ENCODE measurements around the gene MRPL17.

The MRPL17 gene

GRCh38 chr11:6681949-6682348 lies 1.2 kb downstream of the MRPL17 start:
- DNase-seq, result no peak

DNA sequence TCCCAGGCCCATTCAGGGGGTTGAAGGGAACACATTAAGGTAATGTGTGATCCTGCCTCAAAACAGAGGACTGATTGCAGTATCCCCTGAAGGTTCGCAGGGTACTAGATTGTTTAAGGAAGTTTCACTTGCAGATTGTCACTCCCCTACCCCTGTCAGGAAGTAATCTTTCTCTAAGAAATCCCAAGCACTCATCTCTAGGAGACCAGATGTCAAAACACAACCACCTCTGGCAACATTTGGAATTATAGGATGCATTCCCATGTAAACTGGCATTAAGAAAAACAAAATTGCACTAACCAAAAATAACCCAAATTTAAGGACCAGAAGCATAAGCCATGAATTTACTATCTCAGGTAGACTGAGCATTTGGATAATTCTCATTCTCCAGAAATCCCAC lies 1.6 kb downstream of the MRPL17 start:
- no peak for DNase-seq

GRCh38 chr11:6677018-6677417 lies 6.1 kb downstream of the MRPL17 start:
- no peak for DNase-seq

DNA sequence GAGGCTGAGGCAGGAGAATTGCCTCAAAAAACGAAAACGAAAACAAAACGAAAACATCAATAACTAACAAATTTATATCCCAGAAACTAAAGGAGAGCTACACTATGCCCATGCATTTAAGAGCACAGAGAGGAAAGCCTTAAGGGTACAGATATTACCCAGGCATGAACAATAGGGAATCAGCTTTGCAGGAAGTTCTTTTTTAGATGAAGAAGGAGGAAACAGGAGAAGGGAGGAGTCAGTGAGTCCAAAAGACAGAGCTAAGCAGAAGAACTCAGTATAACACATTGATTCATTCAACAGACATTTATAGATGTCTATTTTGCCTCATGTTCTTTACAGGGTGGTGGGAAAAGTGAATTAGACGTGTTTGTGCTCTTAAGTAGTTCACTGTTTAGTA lies 8.3 kb downstream of the MRPL17 start:
- no peak for DNase-seq

DNA sequence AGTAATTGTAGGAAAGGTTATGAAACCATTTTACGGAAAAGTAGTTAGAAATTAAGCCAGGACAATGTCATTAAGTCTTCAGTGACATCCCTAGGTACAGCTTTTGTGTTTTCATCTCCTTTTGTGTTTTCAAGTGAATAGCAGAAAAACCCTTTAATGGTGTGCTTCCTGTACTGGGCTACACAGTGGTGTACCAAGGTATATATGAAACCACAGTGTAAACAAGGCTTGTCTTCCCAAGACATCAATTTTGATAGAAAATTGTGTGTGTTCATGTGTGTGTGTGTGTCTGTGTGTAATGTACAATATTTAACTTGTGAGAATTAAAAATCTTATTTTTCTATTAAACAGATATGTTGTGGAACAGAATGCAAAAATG lies 8.9 kb downstream of the MRPL17 start:
- DNase-seq, result no peak

DNA sequence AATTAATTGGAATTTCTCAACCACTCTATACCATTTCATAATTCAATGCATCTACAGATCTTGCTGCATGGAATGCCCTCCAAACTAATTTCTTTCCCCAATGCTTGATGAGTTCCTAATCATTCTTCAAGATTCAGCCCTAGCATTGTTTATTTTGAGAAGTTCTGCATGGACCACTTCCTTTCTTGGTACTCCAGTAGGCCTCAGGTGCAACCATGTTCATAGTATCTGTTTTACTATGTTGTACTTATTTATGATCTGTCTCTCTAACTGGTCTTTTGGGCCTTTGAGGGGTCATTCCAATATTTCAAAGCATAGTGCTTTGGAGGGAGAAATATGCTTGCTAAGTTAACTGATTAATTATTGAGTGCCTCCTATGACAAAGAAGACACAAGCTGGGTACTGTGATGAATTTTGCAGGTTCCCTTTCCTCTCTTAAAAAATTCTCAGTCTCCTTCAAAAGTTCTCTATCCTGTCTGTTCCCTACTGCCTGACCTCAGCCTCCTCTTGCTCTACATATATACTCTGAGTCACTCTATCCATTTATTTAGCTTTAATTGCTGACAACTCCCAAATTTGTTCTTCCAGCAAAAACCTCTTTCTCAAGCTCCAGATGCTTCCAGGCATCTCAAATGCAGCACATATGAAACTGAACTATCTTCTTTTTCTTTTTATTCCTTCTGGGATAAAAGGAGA lies 9.5 kb downstream of the MRPL17 start:
- no peak for DNase-seq

- DNase-seq, result no peak
Measured at GRCh38 chr11:6671991-6672390, 11.1 kb downstream of the MRPL17 start.

GRCh38 chr11:6670202-6670830 lies 12.8 kb downstream of the MRPL17 start:
- no peak for DNase-seq

DNA sequence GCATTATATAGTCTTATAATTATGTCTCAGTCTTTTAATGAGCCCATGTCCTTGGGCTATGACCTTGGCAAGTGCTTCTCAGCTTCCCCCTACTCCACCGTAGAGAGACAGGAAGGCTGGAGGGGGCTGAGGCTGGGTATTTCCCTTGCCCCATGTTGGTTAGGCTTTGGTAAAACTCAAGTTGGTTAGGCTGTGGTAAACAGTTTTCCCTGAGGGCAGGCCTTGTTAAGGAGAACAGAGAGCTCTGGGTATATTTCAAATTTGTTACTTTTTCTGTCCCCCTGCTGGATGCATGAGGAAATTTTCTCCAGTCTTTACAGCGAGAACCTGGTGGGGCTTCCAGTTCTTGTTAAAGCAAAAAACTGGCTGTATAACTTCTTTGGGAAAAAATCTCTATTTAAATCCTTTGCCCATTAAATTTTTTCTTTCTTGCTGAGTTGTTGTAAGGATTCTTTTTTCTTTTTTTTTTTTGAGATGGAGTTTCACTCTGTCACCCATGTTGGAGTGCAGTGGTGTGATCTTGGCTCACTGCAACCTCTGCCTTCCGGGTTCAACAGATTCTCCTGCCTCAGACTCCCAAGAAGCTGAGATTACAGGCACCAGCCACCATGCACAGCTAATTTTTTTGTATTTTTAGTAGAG lies 15.3 kb downstream of the MRPL17 start:
- no peak for DNase-seq

GRCh38 chr11:6666302-6667183 lies 16.6 kb downstream of the MRPL17 start:
- DNase-seq, result no peak

DNA sequence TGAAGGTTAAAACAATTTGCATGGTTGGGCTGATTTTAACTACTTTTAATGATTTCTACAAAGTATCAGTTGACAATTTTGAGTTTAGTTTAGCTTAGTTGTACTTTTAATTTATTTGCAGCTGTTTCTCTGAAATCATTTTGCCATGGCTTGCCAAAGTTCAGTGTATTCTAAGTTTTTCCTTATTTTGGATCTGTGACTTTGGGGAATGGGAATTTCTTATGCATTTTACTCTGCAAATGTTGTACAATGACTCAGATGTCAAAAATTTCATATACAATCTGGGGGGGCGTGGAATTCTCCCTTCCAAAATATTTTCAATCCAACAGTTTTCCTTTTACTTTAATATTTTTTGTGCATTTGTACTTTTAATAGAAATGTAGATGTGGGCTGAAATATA lies 18.6 kb downstream of the MRPL17 start:
- DNase-seq, result no peak

DNA sequence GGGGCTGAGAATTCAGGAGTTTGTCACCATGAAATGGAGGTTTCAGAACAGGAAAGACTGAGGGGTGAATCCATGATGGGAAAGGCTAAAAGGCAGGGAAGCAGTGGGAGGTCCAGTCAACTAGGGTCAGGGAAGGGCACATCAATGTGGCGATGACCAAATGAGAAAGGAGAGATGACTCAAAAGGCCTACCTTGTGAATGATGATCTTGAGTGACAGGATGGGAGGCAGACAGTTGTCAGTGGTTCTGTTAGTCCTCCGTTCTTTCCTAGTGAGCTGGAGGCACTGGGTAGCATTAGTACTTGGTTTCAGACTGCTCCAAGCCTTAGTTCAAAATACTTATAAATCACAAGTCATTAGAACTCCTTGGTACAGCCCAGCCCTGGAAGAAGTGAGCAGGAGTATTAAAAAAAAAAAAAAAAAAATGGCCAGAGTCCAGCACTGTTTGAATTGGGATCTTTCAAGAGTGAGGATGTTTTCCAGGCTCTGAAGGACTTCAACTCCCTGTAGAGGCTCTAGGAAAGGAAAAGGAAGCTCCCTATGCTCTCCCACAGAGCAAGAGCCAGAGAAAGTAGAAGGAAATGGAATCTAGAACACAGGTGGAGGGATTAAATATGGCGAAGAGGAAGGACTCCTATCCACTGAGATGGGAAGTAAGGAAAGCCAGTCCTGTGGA lies 19.2 kb downstream of the MRPL17 start:
- DNase-seq, result no peak

DNA sequence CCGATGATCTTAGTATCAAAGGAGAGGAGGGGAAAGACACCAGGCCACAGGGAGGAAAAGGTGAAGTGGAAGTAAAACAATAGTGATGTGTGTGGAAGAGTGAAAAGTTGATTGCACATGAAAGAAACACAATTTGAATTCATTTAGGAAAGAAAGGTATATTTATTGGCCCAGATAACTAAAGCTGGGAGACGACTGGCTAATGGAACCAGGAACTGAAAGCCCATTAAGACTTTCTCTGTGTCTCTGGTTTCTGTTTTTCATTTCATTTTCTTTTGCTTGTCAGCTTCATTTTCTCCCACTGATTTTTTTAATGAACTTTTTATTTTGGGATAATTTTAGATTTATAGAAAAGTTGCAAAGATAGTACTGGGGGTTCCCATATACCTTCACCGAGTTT lies 22.4 kb downstream of the MRPL17 start:
- DNase-seq, result no peak

DNA sequence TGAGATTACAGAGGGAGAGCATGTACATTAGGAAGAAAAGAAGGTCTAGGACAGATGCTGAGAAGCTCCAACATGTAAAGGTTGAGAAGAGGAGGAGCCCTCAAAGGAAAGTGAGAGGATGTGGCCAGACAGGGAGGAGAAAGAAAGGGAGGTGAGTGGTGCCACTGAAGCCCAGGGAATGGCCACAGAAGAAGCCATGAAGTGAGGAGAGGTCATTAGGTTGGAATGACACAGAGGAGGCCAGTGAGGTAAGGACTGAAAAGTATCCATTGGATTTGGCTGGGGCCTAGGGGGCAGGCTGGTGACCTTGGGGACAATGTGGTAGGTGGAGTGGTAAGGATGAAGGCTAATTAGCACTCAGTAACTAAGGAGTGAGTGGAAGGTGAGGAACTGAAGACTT lies 24.5 kb downstream of the MRPL17 start:
- DNase-seq, result no peak

DNA sequence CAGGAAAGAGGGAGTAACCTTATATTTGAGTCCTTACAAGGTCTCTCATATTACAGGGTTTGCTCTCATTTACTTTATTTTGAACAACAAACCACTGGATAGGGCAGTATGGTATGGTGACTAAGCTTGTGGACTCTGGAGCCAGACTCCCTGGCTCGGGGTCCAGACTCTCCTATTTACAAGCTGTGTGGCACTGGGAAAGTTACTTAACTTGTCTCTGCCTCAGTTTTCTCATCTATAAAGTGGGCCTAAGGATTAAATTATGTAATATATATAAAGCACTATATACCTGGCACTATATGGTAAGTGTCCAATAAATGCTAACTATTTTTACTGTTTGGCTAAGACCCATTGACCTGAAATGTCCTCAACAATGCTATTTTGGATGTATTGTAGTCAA lies 25.8 kb downstream of the MRPL17 start:
- no peak for DNase-seq

DNA sequence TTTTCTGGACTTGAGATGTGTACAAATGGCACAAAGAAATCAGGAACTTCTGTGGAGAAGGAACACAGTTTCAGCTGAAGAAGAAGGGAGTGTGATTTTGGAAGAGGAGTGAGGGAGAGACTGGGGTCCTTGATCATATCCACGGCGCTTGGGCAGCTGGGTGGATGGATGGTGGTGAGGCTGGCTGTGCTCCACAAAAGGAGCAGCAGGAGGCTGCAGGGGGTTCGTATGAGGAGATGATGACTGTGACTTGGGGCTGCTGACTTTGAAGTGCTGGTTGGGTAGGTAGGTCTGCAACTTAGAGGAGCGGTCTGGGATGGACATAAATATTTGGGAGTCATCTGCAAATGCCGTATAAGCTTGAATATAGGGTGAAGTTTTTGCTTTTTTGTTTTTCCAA lies 26.2 kb downstream of the MRPL17 start:
- DNase-seq, result no peak

DNA sequence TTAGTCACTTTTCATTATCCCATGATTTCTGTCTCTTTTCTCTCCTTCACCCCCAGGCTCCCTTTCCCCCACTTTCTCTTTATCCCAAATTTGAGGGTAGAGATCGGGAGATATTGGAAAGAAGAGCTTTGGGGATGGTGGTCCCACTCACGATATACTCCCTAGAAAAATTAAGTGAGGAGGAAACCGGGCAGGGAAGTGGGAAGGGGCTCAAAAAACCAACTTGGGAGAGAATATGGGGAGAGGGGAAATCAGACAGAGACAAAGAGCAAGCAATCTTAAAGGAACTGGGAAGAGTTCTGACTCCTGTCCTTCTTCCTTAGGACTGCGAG lies 26.6 kb downstream of the MRPL17 start:
- DNase-seq, result no peak

DNA sequence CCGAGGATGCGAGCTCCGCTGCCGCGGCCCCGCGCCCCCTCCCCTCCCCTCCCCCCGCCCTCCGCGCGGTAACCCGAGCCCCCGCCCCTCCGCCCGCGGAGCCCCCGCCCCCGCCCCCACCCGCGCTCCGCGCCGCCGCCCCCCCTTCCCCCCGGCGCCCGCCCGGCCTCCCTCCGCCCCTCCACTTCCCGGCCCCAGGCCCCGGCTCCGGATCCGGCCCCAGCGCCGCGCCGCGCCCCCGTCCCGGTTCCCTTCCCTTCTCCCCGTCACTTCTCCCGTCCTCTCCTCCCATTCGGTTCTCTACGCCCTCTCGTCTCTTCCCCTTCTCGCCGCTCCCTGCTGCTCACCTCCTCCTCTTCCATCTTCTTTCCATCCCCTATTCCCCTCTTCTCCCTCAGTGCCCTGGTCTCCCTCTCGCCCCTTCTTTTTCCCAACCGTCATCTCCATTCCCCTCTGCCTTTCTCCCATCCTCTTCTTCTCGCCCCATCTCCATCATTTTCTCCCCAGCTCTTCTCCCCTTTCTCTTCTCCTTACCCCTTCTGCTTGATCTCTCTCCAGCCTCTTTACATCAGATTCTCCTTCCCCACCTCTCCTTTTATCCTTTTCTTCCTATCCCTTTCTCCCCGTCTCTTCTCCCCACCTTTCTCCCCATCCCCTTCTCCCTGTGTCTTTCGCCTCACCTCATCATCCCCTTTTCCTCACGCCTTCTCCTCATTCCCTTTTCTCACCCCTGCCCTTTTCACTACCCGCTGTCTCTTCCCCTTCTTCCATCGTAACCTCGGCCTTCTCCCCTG lies 27.2 kb downstream of the MRPL17 start, which contains the start of gene DCHS1:
DCHS1 (minus strand) TSS at position 20 of the 794 bp plus-strand sequence. CDS start 14,196 bp downstream, outside the sequence.
- DNase-seq, result no peak

GRCh38 chr11:6655020-6655789 lies 27.9 kb downstream of the MRPL17 start:
- no peak for DNase-seq

GRCh38 chr11:6654281-6655019 lies 28.7 kb downstream of the MRPL17 start:
- no peak for DNase-seq
